ENCODE data around the gene B3GNT4.
"Not testable (repeated sequence)": the region's sequence is repeated elsewhere in the genome, so short reads cannot be mapped to it uniquely, and the experiment has no call there.

B3GNT4 gene

GRCh38 chr12:122189626-122190475 is 13.7 kb upstream of the B3GNT4 start:
- no peak for DNase-seq

GRCh38 chr12:122190842-122191668 is 12.5 kb upstream of the B3GNT4 start:
- peak; percentile 59 for DNase-seq

GRCh38 chr12:122192441-122192840 is 11.1 kb upstream of the B3GNT4 start:
- no peak for DNase-seq

- no peak for DNase-seq
Measured at GRCh38 chr12:122194804-122195203, 8.7 kb upstream of the B3GNT4 start.

GRCh38 chr12:122195405-122195804 is 8.1 kb upstream of the B3GNT4 start:
- no peak for DNase-seq

- no peak for DNase-seq
Measured at GRCh38 chr12:122197612-122197966, 5.9 kb upstream of the B3GNT4 start.

GRCh38 chr12:122199484-122200355 is 3.8 kb upstream of the B3GNT4 start:
- no peak for DNase-seq

- DNase-seq = no peak
Measured at GRCh38 chr12:122200541-122201175, 2.9 kb upstream of the B3GNT4 start.

- no peak for DNase-seq
Measured at GRCh38 chr12:122201381-122201780, 2.1 kb upstream of the B3GNT4 start.

- DNase-seq = no peak
Measured at GRCh38 chr12:122202017-122202416, 1.5 kb upstream of the B3GNT4 start.

- DNase-seq = not testable (repeated sequence)
Measured at GRCh38 chr12:122202811-122203210, 698 bp upstream of the B3GNT4 start.

GRCh38 chr12:122204167-122205052 is 901 bp downstream of the B3GNT4 start:
- no peak for DNase-seq

- DNase-seq = no peak
Measured at GRCh38 chr12:122205053-122205925, 1.8 kb downstream of the B3GNT4 start.

GRCh38 chr12:122206111-122206881 is 2.8 kb downstream of the B3GNT4 start:
- no peak for DNase-seq

- no peak for DNase-seq
Measured at GRCh38 chr12:122206976-122207375, 3.5 kb downstream of the B3GNT4 start.

- no peak for DNase-seq
Measured at GRCh38 chr12:122207391-122207790, 3.9 kb downstream of the B3GNT4 start.

- no peak for DNase-seq
Measured at GRCh38 chr12:122208073-122208820, 4.7 kb downstream of the B3GNT4 start.

- DNase-seq = no peak
Measured at GRCh38 chr12:122215771-122216170, 12.3 kb downstream of the B3GNT4 start.

GRCh38 chr12:122216445-122216844 is 12.9 kb downstream of the B3GNT4 start:
- no peak for DNase-seq

All from NCI-H1436 (cell line).